AG08395 (cell line): ENCODE data around the gene APC.
"Not testable (repeated sequence)": the region's sequence is repeated elsewhere in the genome, so short reads cannot be mapped to it uniquely, and the experiment has no call there.

Experiments used
- DNase-seq: peaks from one replicate; pipeline ENCODE4 v3.0.0; 2012; ENCODE audit warnings: mixed read lengths, low spot score

APC gene

GRCh38 chr5:112857866-112858265, 120.2 kb downstream of the APC start:
- DNase-seq: no peak

GRCh38 chr5:112860571-112860928, 122.9 kb downstream of the APC start:
- DNase-seq: not testable (repeated sequence)

- DNase-seq: peak; percentile 98
These were observed 123.4 kb downstream of the APC start, which contains the start of gene SRP19 for GRCh38 chr5:112860929-112861637. Gene SRP19, plus strand, starts transcription at chr5:112861287. Its CDS starts 90 bp downstream, at chr5:112861377.

GRCh38 chr5:112861638-112861985, 123.9 kb downstream of the APC start:
- DNase-seq: no peak

- DNase-seq: no peak
These were observed 124.4 kb downstream of the APC start for GRCh38 chr5:112862085-112862484.

- DNase-seq: no peak
These were observed 125.9 kb downstream of the APC start for GRCh38 chr5:112863549-112863948.

GRCh38 chr5:112865128-112865527, 127.4 kb downstream of the APC start:
- no peak for DNase-seq

- DNase-seq: no peak
These were observed 129.1 kb downstream of the APC start for GRCh38 chr5:112866739-112867138.

GRCh38 chr5:112867411-112867810, 129.7 kb downstream of the APC start:
- DNase-seq: no peak

GRCh38 chr5:112869948-112870347, 132.3 kb downstream of the APC start:
- DNase-seq: no peak

- no peak for DNase-seq
These were observed 133.3 kb downstream of the APC start for GRCh38 chr5:112870966-112871365.

GRCh38 chr5:112876362-112876761, 138.7 kb downstream of the APC start:
- DNase-seq: no peak

- no peak for DNase-seq
These were observed 140.4 kb downstream of the APC start for GRCh38 chr5:112878101-112878500.

- DNase-seq: no peak
These were observed 141.1 kb downstream of the APC start for GRCh38 chr5:112878760-112879159.

- no peak for DNase-seq
These were observed 142.7 kb downstream of the APC start for GRCh38 chr5:112880219-112880964.

- DNase-seq: no peak
These were observed 145.5 kb downstream of the APC start for GRCh38 chr5:112883192-112883591.

GRCh38 chr5:112885001-112885400, 147.3 kb downstream of the APC start:
- no peak for DNase-seq

- no peak for DNase-seq
These were observed 149.3 kb downstream of the APC start for GRCh38 chr5:112886975-112887374.

GRCh38 chr5:112892066-112892465, 154.4 kb downstream of the APC start:
- DNase-seq: not testable (repeated sequence)

GRCh38 chr5:112892776-112893175, 155.1 kb downstream of the APC start:
- no peak for DNase-seq

- DNase-seq: no peak
These were observed 158.0 kb downstream of the APC start for GRCh38 chr5:112895682-112896081.
